ENCODE measurements around the gene ENDOD1. TPM values are rescaled to one million over a fixed set of nuclear protein-coding genes. Genes with fewer than 3 reads are reported as not detected.

The ENDOD1 gene
- total RNA-seq, 1 donor from 2014 or later = 29.8 TPM

GRCh38 chr11:95081010-95081409 is 8.6 kb upstream of the ENDOD1 start:
- FAIRE-seq (no peak), DNase-seq (ENCODE audit: low read depth) (no peak)
- Mint-ChIP-seq H3K36me3 (ENCODE audit: low read depth, unreplicated experiment) (no peaks in the 10 kb centered on the region), H3K4me3 (ENCODE audit: unreplicated experiment) (no peak overlapping the region), H3K27ac (ENCODE audit: unreplicated experiment) (no peak overlapping the region), H3K27me3 (ENCODE audit: low read depth, unreplicated experiment) (peaks cover 1% of the 10 kb centered on the region), H3K4me1 (ENCODE audit: low read depth, unreplicated experiment) (peaks cover 41% of the 10 kb centered on the region), H3K9me3 (ENCODE audit: unreplicated experiment) (no peaks in the 10 kb centered on the region)
- H3K4me3 ChIP-seq (ENCODE audit: insufficient read depth, low read depth, low read length) = no peak overlapping the region
- no peak overlapping the region for H3K27ac ChIP-seq (ENCODE audit: low read depth, low read length)
- no peak for TF ChIP-seq EZH2 (IDR thresholded peaks at IDR 0.05; ENCODE audit: insufficient read depth, low read length)
- TF ChIP-seq, protein P1, sequence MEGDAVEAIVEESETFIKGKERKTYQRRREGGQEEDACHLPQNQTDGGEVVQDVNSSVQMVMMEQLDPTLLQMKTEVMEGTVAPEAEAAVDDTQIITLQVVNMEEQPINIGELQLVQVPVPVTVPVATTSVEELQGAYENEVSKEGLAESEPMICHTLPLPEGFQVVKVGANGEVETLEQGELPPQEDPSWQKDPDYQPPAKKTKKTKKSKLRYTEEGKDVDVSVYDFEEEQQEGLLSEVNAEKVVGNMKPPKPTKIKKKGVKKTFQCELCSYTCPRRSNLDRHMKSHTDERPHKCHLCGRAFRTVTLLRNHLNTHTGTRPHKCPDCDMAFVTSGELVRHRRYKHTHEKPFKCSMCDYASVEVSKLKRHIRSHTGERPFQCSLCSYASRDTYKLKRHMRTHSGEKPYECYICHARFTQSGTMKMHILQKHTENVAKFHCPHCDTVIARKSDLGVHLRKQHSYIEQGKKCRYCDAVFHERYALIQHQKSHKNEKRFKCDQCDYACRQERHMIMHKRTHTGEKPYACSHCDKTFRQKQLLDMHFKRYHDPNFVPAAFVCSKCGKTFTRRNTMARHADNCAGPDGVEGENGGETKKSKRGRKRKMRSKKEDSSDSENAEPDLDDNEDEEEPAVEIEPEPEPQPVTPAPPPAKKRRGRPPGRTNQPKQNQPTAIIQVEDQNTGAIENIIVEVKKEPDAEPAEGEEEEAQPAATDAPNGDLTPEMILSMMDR (IDR thresholded peaks at IDR 0.05; ENCODE audit: insufficient read depth, low read depth, low read length) = no peak
- no peak overlapping the region for H3K4me2 ChIP-seq (ENCODE audit: low read length)
- no peaks in the 10 kb centered on the region for H3K9me3 ChIP-seq (ENCODE audit: insufficient read depth, low read depth, low read length)
- no peak overlapping the region for H2AFZ ChIP-seq (ENCODE audit: low read depth, low read length)
- no peaks in the 10 kb centered on the region for H3K79me2 ChIP-seq (ENCODE audit: insufficient read depth, low read length)
- H3K36me3 ChIP-seq (ENCODE audit: insufficient read depth, low read length) = no peaks in the 10 kb centered on the region
- H3K9ac ChIP-seq (ENCODE audit: low read length) = no peak overlapping the region
- no peaks in the 10 kb centered on the region for H4K20me1 ChIP-seq (ENCODE audit: insufficient read depth, low read length)
- H3K27me3 ChIP-seq (ENCODE audit: insufficient read depth, low read length) = no peaks in the 10 kb centered on the region
- H3K4me1 ChIP-seq (ENCODE audit: insufficient read depth, low read length) = peaks cover 14% of the 10 kb centered on the region

DNA sequence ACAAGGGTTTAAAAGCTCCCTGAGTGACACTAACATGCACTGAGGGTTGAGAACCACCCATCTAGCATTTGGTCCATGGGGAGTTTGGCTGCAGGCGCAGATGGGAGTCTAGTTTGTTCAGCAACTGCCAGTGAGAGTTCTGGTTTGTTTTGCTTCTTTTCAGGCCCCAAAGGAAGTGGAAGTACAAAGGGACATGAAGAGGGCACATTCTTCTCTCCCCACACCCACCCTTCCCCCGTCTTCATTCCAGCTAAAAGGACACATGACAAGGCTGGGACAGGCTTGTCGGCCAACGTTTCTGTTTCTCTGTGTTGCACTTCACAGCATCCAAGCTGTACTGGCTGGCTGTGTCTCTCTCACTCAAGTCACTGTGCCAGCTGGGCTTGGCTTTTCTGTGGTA is 8.2 kb upstream of the ENDOD1 start:
- H3K4me2 ChIP-seq (ENCODE audit: low read length) = no peak overlapping the region

GRCh38 chr11:95082576-95083001 is 7.1 kb upstream of the ENDOD1 start:
- Histone ChIP-seq H3K27ac (ENCODE audit: low read depth, low read length) (no peak overlapping the region), H3K9ac (ENCODE audit: low read length) (no peak overlapping the region), H3K4me1 (ENCODE audit: insufficient read depth, low read length) (peaks cover 14% of the 10 kb centered on the region), H2AFZ (ENCODE audit: low read depth, low read length) (no peak overlapping the region), H4K20me1 (ENCODE audit: insufficient read depth, low read length) (no peaks in the 10 kb centered on the region), H3K9me3 (ENCODE audit: insufficient read depth, low read depth, low read length) (no peaks in the 10 kb centered on the region), H3K4me2 (ENCODE audit: low read length) (no peak overlapping the region), H3K27me3 (ENCODE audit: insufficient read depth, low read length) (no peaks in the 10 kb centered on the region), H3K79me2 (ENCODE audit: insufficient read depth, low read length) (no peaks in the 10 kb centered on the region), H3K4me3 (ENCODE audit: insufficient read depth, low read depth, low read length) (no peak overlapping the region), H3K36me3 (ENCODE audit: insufficient read depth, low read length) (no peaks in the 10 kb centered on the region)
- no peak for FAIRE-seq
- Mint-ChIP-seq H3K27me3 (ENCODE audit: low read depth, unreplicated experiment) (peaks cover 4% of the 10 kb centered on the region), H3K36me3 (ENCODE audit: low read depth, unreplicated experiment) (no peaks in the 10 kb centered on the region), H3K9me3 (ENCODE audit: unreplicated experiment) (no peaks in the 10 kb centered on the region), H3K27ac (ENCODE audit: unreplicated experiment) (peak overlapping the region; percentile 75), H3K4me1 (ENCODE audit: low read depth, unreplicated experiment) (peaks cover 34% of the 10 kb centered on the region), H3K4me3 (ENCODE audit: unreplicated experiment) (no peak overlapping the region)
- TF ChIP-seq EZH2 (IDR thresholded peaks at IDR 0.05; ENCODE audit: insufficient read depth, low read length) = no peak
- TF ChIP-seq, protein P1 (IDR thresholded peaks at IDR 0.05; ENCODE audit: insufficient read depth, low read depth, low read length) = no peak
- no peak for DNase-seq (ENCODE audit: low read depth)

More for the DNA sequence above, 8.2 kb upstream of the ENDOD1 start:
- Mint-ChIP-seq H3K36me3 (ENCODE audit: low read depth, unreplicated experiment) (no peaks in the 10 kb centered on the region), H3K4me1 (ENCODE audit: low read depth, unreplicated experiment) (peaks cover 37% of the 10 kb centered on the region), H3K4me3 (ENCODE audit: unreplicated experiment) (no peak overlapping the region), H3K9me3 (ENCODE audit: unreplicated experiment) (no peaks in the 10 kb centered on the region), H3K27me3 (ENCODE audit: low read depth, unreplicated experiment) (peaks cover 4% of the 10 kb centered on the region), H3K27ac (ENCODE audit: unreplicated experiment) (no peak overlapping the region)
- H3K36me3 ChIP-seq (ENCODE audit: insufficient read depth, low read length) = no peaks in the 10 kb centered on the region
- no peaks in the 10 kb centered on the region for H4K20me1 ChIP-seq (ENCODE audit: insufficient read depth, low read length)
- no peaks in the 10 kb centered on the region for H3K27me3 ChIP-seq (ENCODE audit: insufficient read depth, low read length)
- TF ChIP-seq EZH2 (IDR thresholded peaks at IDR 0.05; ENCODE audit: insufficient read depth, low read length) = no peak
- TF ChIP-seq, protein P1 (IDR thresholded peaks at IDR 0.05; ENCODE audit: insufficient read depth, low read depth, low read length) = no peak
- H3K27ac ChIP-seq (ENCODE audit: low read depth, low read length) = no peak overlapping the region
- H3K79me2 ChIP-seq (ENCODE audit: insufficient read depth, low read length) = no peaks in the 10 kb centered on the region
- H3K9me3 ChIP-seq (ENCODE audit: insufficient read depth, low read depth, low read length) = no peaks in the 10 kb centered on the region
- H3K4me1 ChIP-seq (ENCODE audit: insufficient read depth, low read length) = peaks cover 14% of the 10 kb centered on the region
- no peak overlapping the region for H2AFZ ChIP-seq (ENCODE audit: low read depth, low read length)
- DNase-seq (ENCODE audit: low read depth) = no peak
- no peak overlapping the region for H3K4me3 ChIP-seq (ENCODE audit: insufficient read depth, low read depth, low read length)
- H3K9ac ChIP-seq (ENCODE audit: low read length) = no peak overlapping the region
- FAIRE-seq = no peak

Measured in astrocyte (in vitro differentiated cells and primary cell).